Endodermal cell (in vitro differentiated cells): Measurements from ENCODE around the gene ANKDD1B. TPM values are rescaled to one million over a fixed set of nuclear protein-coding genes. Genes with fewer than 3 reads are reported as not detected.

ENCODE experiments used
- DNase-seq: peaks from one replicate; pipeline ENCODE4 v3.0.0-alpha.2; 2017
- H3K27ac ChIP-seq: 2 replicates; pipeline ENCODE4 v1.5.1; 2013; ENCODE audit warnings: mild to moderate bottlenecking, low read depth, low read length, moderate library complexity
- H3K27me3 ChIP-seq: 2 replicates; pipeline ENCODE4 v1.6.1; 2013; ENCODE audit warnings: mild to moderate bottlenecking, low read length, moderate library complexity; ENCODE audit not compliant: insufficient read depth, control insufficient read depth, poor library complexity, severe bottlenecking
- H3K36me3 ChIP-seq: 2 replicates; pipeline ENCODE4 v1.7.0; 2013; ENCODE audit warnings: mild to moderate bottlenecking, low read length, moderate library complexity; ENCODE audit not compliant: control insufficient read depth, insufficient read depth
- H3K4me1 ChIP-seq: one replicate; pipeline ENCODE4 v1.7.0; 2013; ENCODE audit warnings: low read length; ENCODE audit not compliant: control insufficient read depth, insufficient read depth
- H3K4me3 ChIP-seq: 2 replicates; pipeline ENCODE4 v1.5.1; 2013; ENCODE audit warnings: mild to moderate bottlenecking, low read length, moderate library complexity
- H3K9ac ChIP-seq: 2 replicates; pipeline ENCODE4 v1.6.1; 2013; ENCODE audit warnings: mild to moderate bottlenecking, low read length, moderate library complexity; ENCODE audit not compliant: poor library complexity, severe bottlenecking; ENCODE audit errors: extremely low read depth
- H3K9me3 ChIP-seq: 2 replicates; pipeline ENCODE4 v1.6.1; 2013; ENCODE audit warnings: mild to moderate bottlenecking, low read length, moderate library complexity; ENCODE audit not compliant: control insufficient read depth
- H3K27ac Mint-ChIP-seq: 2 replicates; pipeline ENCODE4 v1.8.0; 2020; ENCODE audit warnings: mixed read lengths
- H3K27me3 Mint-ChIP-seq: 2 replicates; pipeline ENCODE4 v1.8.0; 2021; ENCODE audit warnings: mild to moderate bottlenecking, mixed read lengths; ENCODE audit not compliant: insufficient read depth
- H3K36me3 Mint-ChIP-seq: 2 replicates; pipeline ENCODE4 v1.8.0; 2020; ENCODE audit warnings: low read depth, mixed read lengths
- H3K4me1 Mint-ChIP-seq: 2 replicates; pipeline ENCODE4 v1.8.0; 2020; ENCODE audit warnings: mixed read lengths
- H3K4me3 Mint-ChIP-seq: 2 replicates; pipeline ENCODE4 v1.8.0; 2020; ENCODE audit warnings: mild to moderate bottlenecking, moderate library complexity, mixed read lengths
- H3K9me3 Mint-ChIP-seq: 2 replicates; pipeline ENCODE4 v1.8.0; 2020; ENCODE audit warnings: mild to moderate bottlenecking, mixed read lengths
- WGBS, 2 experiments: methylation state at CpG; one replicate each; pipeline versions ENCODE4 v1.1.5 to v1.1.7; 2013; ENCODE audit warnings: missing lambda C conversion rate in 2 of 2, mixed read lengths in 1 of 2; ENCODE audit not compliant: insufficient coverage in 1 of 2, insufficient read length in 1 of 2; 5-methylcytosine and 5-hydroxymethylcytosine counted together
- total RNA-seq, 2 donors: library from RNA; stranded (reverse); fragmentation: NEBNext Ultra II Directional in 1 of 2; extraction: Animal tissue kit (Norgen Biotek cat#: 25700) in 1 of 2; gene quantifications; 2 replicates in 1 of 2; 3 replicates in 1 of 2; pipeline ENCODE4 v1.2.1, GENCODE V29; 2021
- TF ChIP-seq, protein P1 (sequence below): fragments of 200-600 bp; sonication (generic); conservative IDR thresholded peaks from 2 replicates; pipeline ENCODE4 v1.5.0; 2021; ENCODE audit warnings: antibody characterized with exemption, mild to moderate bottlenecking

Gene ANKDD1B
- total RNA-seq, 2 donors from 2014 or later = 4.6 to 8.6 TPM

DNA sequence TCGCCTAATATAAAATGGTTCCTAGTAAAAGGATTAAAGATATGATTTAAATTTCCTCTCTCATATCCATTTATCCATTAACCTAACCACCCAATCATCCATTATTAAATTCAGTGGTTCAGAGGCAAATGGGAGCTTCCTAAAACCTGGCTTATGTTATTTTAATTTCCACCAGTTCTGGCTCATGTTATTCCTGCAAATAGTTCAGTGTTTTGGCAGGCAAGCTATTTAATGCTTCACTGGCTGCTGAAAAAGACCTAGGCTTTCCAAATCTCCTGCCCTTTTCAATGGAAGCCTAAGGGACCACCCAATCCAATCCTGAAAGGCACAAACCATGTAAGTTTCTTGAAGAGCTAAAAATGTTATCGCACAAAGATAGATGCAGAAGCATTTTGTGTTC, 53.7 kb downstream of the ANKDD1B start:
- WGBS, 2 experiments = 97 to 100% methylated on average over 1 of the region's 2 CpGs
- no peak overlapping the region for H3K27ac Mint-ChIP-seq
- no peaks in the 10 kb centered on the region for H3K27me3 ChIP-seq

DNA sequence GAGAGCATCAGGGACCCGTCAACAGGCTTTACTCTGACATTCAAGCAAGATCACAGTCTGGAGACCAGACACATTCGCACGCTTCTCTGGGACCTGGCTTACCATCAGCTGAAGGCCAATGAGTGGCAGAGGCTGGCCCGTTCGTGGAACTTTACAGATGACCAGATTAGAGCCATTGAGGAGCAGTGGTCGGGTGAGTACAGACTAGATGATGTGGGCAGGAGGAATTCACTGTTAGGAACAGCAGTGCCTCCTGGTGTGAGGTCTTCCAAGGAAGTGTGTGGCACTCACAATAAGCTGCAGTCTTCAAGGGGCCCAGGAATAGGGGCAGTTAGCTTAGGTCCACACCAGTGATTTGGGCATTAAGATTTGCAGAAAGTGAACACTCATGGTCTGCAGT, 55.5 kb downstream of the ANKDD1B start:
- Mint-ChIP-seq H3K27ac (no peak overlapping the region), H3K9me3 (no peaks in the 10 kb centered on the region), H3K4me1 (peaks cover 32% of the 10 kb centered on the region), H3K27me3 (no peaks in the 10 kb centered on the region), H3K36me3 (peaks cover 11% of the 10 kb centered on the region), H3K4me3 (no peak overlapping the region)
- H3K36me3 ChIP-seq = no peaks in the 10 kb centered on the region
- TF ChIP-seq, protein P1, sequence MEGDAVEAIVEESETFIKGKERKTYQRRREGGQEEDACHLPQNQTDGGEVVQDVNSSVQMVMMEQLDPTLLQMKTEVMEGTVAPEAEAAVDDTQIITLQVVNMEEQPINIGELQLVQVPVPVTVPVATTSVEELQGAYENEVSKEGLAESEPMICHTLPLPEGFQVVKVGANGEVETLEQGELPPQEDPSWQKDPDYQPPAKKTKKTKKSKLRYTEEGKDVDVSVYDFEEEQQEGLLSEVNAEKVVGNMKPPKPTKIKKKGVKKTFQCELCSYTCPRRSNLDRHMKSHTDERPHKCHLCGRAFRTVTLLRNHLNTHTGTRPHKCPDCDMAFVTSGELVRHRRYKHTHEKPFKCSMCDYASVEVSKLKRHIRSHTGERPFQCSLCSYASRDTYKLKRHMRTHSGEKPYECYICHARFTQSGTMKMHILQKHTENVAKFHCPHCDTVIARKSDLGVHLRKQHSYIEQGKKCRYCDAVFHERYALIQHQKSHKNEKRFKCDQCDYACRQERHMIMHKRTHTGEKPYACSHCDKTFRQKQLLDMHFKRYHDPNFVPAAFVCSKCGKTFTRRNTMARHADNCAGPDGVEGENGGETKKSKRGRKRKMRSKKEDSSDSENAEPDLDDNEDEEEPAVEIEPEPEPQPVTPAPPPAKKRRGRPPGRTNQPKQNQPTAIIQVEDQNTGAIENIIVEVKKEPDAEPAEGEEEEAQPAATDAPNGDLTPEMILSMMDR = no peak
- no peaks in the 10 kb centered on the region for H3K27me3 ChIP-seq
- no peaks in the 10 kb centered on the region for H3K9me3 ChIP-seq
- H3K4me3 ChIP-seq = no peak overlapping the region
- 91 to 93% methylated on average over 6 of the region's 6 CpGs for WGBS, 2 experiments
- no peak overlapping the region for H3K27ac ChIP-seq
- no peak overlapping the region for H3K9ac ChIP-seq
- peaks cover 18% of the 10 kb centered on the region for H3K4me1 ChIP-seq
- peak; percentile 62 for DNase-seq

More for the DNA sequence above, 53.7 kb downstream of the ANKDD1B start:
- Mint-ChIP-seq H3K4me3 (no peak overlapping the region), H3K36me3 (peaks cover 11% of the 10 kb centered on the region), H3K9me3 (no peaks in the 10 kb centered on the region), H3K4me1 (peaks cover 32% of the 10 kb centered on the region), H3K27me3 (no peaks in the 10 kb centered on the region)
- H3K27ac ChIP-seq = no peak overlapping the region
- no peak overlapping the region for H3K9ac ChIP-seq
- H3K9me3 ChIP-seq = no peaks in the 10 kb centered on the region
- peaks cover 18% of the 10 kb centered on the region for H3K4me1 ChIP-seq
- TF ChIP-seq, protein P1 = no peak
- DNase-seq = no peak
- H3K36me3 ChIP-seq = no peaks in the 10 kb centered on the region
- no peak overlapping the region for H3K4me3 ChIP-seq

DNA sequence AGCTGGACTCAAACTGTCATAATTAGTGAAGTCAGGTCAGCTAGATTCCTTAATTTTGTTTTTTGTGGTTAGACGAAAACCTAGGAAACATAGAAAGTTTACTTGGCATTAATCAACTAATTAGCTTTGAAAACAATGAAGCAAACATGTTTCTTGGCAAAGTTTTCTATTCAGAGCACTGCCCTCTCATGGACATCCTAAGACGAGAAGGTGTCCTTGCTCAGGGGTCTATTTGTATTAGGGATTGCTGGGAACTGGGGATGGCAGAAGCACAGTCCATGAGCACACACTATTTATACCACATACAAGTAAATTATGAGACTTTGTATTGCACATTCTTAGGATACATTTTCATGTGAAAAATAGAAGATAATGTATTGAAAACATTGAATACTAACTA, 56.3 kb downstream of the ANKDD1B start:
- no peak overlapping the region for H3K9ac ChIP-seq
- TF ChIP-seq, protein P1 = peak; percentile 66
- H3K9me3 Mint-ChIP-seq = no peaks in the 10 kb centered on the region
- no peaks in the 10 kb centered on the region for H3K27me3 Mint-ChIP-seq
- H3K36me3 Mint-ChIP-seq = peaks cover 15% of the 10 kb centered on the region
- H3K4me3 ChIP-seq = no peak overlapping the region
- H3K4me1 ChIP-seq = peaks cover 18% of the 10 kb centered on the region
- no peaks in the 10 kb centered on the region for H3K9me3 ChIP-seq
- peaks cover 32% of the 10 kb centered on the region for H3K4me1 Mint-ChIP-seq
- DNase-seq = no peak
- no peaks in the 10 kb centered on the region for H3K27me3 ChIP-seq
- no peak overlapping the region for H3K27ac ChIP-seq
- H3K4me3 Mint-ChIP-seq = no peak overlapping the region
- H3K36me3 ChIP-seq = no peaks in the 10 kb centered on the region
- H3K27ac Mint-ChIP-seq = no peak overlapping the region
- 64% methylated on average over 2 of the region's 2 CpGs; no CpG with 5 or more reads in 1 of the 2 experiments for WGBS, 2 experiments
